Gastroesophageal sphincter (tissue), 3 donors: ENCODE results near the gene SYNGAP1.

Experiments used
- CTCF ChIP-seq, 4 experiments: fragments of 200-600 bp in 2 of 4; fragments of 450-650 bp in 2 of 4; sonication (generic) in 1 of 4; IDR thresholded peaks; one replicate each; pipeline ENCODE4 v1.5.1; 2017 to 2019; ENCODE audit warnings: antibody characterized with exemption in 4 of 4, mild to moderate bottlenecking in 2 of 4, moderate library complexity in 2 of 4
- POLR2A ChIP-seq, 2 donors: fragments of 450-650 bp; IDR thresholded peaks; one replicate each; pipeline ENCODE4 v1.6.1; 2017; ENCODE audit warnings: antibody characterized with exemption in 2 of 2, mild to moderate bottlenecking in 2 of 2, moderate library complexity in 1 of 2
- POLR2AphosphoS5 ChIP-seq: sonication (generic); formaldehyde crosslinking; IDR thresholded peaks from one replicate; pipeline ENCODE4 v1.6.1; 2017; ENCODE audit warnings: antibody characterized with exemption

- TF ChIP-seq POLR2A (IDR thresholded peaks at IDR 0.05): no peak
- no peak for TF ChIP-seq CTCF (IDR thresholded peaks at IDR 0.05)
- no peak for TF ChIP-seq POLR2AphosphoS5
Observed at GRCh38 chr6:33407132-33407718, 12.6 kb upstream of the SYNGAP1 start.
